ENCODE results near the gene AGPS.

The AGPS gene

DNA sequence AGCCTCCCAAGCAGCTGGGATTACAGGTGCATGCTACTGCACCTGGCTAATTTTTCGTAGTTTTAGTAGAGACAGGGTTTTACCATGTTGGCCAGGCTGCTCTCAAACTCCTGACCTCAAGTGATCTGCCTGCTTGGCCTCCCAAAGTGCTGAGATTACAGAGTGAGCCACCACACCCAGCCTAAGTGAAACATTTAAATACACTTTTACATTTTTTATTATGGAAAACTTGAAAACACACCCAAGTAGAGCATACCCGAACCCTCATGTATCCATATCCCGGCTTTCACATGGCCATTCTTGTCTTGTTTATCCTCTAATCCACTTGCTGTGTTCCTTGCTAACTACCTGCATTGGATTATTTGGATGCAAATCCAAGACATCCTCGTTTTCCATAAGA is 13.2 kb upstream of the AGPS start:
- TF ChIP-seq FOXP2 (optimal IDR thresholded peaks at IDR 0.05; ENCODE audit: borderline replicate concordance, extremely low read depth, extremely low read length, insufficient read depth) (no peak), TAF1 (IDR thresholded peaks at IDR 0.05; ENCODE audit: borderline replicate concordance, insufficient read depth, low read length) (no peak), SIN3A (IDR thresholded peaks at IDR 0.05; ENCODE audit: borderline replicate concordance, insufficient read depth, low read length) (no peak), POLR2AphosphoS5 (IDR thresholded peaks at IDR 0.05; ENCODE audit: low read depth, low read length) (no peak)
- TF ChIP-seq, protein P1, sequence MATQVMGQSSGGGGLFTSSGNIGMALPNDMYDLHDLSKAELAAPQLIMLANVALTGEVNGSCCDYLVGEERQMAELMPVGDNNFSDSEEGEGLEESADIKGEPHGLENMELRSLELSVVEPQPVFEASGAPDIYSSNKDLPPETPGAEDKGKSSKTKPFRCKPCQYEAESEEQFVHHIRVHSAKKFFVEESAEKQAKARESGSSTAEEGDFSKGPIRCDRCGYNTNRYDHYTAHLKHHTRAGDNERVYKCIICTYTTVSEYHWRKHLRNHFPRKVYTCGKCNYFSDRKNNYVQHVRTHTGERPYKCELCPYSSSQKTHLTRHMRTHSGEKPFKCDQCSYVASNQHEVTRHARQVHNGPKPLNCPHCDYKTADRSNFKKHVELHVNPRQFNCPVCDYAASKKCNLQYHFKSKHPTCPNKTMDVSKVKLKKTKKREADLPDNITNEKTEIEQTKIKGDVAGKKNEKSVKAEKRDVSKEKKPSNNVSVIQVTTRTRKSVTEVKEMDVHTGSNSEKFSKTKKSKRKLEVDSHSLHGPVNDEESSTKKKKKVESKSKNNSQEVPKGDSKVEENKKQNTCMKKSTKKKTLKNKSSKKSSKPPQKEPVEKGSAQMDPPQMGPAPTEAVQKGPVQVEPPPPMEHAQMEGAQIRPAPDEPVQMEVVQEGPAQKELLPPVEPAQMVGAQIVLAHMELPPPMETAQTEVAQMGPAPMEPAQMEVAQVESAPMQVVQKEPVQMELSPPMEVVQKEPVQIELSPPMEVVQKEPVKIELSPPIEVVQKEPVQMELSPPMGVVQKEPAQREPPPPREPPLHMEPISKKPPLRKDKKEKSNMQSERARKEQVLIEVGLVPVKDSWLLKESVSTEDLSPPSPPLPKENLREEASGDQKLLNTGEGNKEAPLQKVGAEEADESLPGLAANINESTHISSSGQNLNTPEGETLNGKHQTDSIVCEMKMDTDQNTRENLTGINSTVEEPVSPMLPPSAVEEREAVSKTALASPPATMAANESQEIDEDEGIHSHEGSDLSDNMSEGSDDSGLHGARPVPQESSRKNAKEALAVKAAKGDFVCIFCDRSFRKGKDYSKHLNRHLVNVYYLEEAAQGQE (IDR thresholded peaks at IDR 0.05; ENCODE audit: insufficient read depth in 1 of 2, low read depth in 2 of 2, low read length in 2 of 2) = no peak

DNA sequence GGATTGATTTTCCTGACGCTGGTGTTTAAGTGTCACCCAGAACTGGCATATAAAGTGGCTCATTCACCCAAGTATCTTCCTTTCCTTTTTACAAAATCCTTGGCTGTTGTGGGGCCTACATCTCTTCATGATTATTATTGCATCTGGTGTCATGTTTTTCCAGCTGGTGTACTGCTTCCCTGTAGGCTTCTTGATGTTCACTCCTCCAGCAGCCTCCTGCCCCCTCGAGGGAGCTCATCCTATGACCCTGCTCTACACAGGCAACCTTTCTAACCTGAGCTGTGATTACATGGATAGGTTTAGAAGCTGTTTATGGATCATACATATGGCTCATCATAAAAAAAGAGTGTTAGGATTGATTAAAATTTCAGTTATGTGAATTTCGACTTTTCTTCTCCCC is 12.4 kb upstream of the AGPS start:
- TF ChIP-seq FOXP2 (optimal IDR thresholded peaks at IDR 0.05; ENCODE audit: borderline replicate concordance, extremely low read depth, extremely low read length, insufficient read depth) (no peak), TAF1 (IDR thresholded peaks at IDR 0.05; ENCODE audit: borderline replicate concordance, insufficient read depth, low read length) (no peak), SIN3A (IDR thresholded peaks at IDR 0.05; ENCODE audit: borderline replicate concordance, insufficient read depth, low read length) (no peak), POLR2AphosphoS5 (IDR thresholded peaks at IDR 0.05; ENCODE audit: low read depth, low read length) (no peak)
- TF ChIP-seq, protein P1 (IDR thresholded peaks at IDR 0.05; ENCODE audit: insufficient read depth in 1 of 2, low read depth in 2 of 2, low read length in 2 of 2) = no peak

DNA sequence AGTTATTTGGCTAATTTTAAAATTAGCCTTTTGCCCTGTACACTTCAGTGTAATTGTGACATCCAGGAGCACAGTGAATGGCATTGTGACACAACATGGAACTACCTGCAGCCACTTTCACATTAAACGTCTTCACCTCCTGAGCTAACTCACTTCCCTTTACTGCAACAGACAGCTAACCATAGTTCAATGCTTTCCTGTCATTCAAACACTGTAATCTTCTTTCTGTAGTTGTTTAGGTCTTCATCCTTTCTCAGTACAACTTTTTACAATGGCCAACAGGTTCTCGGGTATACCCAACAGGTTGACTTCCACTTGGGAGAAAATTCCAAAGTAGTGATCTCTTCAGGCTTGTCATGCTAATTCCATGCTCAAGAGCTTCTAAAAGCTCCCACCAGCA is 8.6 kb upstream of the AGPS start:
- no peak for TF ChIP-seq TAF1 (IDR thresholded peaks at IDR 0.05; ENCODE audit: borderline replicate concordance, insufficient read depth, low read length)
- TF ChIP-seq, protein P1 (IDR thresholded peaks at IDR 0.05; ENCODE audit: insufficient read depth in 1 of 2, low read depth in 2 of 2, low read length in 2 of 2) = no peak
- TF ChIP-seq SIN3A (IDR thresholded peaks at IDR 0.05; ENCODE audit: borderline replicate concordance, insufficient read depth, low read length) = no peak
- no peak for TF ChIP-seq FOXP2 (optimal IDR thresholded peaks at IDR 0.05; ENCODE audit: borderline replicate concordance, extremely low read depth, extremely low read length, insufficient read depth)
- no peak for TF ChIP-seq POLR2AphosphoS5 (IDR thresholded peaks at IDR 0.05; ENCODE audit: low read depth, low read length)

GRCh38 chr2:177385151-177385550 is 7.4 kb upstream of the AGPS start:
- no peak for TF ChIP-seq TAF1 (IDR thresholded peaks at IDR 0.05; ENCODE audit: borderline replicate concordance, insufficient read depth, low read length)

- TF ChIP-seq SIN3A (IDR thresholded peaks at IDR 0.05; ENCODE audit: borderline replicate concordance, insufficient read depth, low read length) (no peak), TAF1 (IDR thresholded peaks at IDR 0.05; ENCODE audit: borderline replicate concordance, insufficient read depth, low read length) (no peak), FOXP2 (optimal IDR thresholded peaks at IDR 0.05; ENCODE audit: borderline replicate concordance, extremely low read depth, extremely low read length, insufficient read depth) (no peak), POLR2AphosphoS5 (IDR thresholded peaks at IDR 0.05; ENCODE audit: low read depth, low read length) (no peak)
- TF ChIP-seq, protein P1 (IDR thresholded peaks at IDR 0.05; ENCODE audit: insufficient read depth in 1 of 2, low read depth in 2 of 2, low read length in 2 of 2) = no peak
These were observed 676 bp upstream of the AGPS start for GRCh38 chr2:177391822-177392372.
